Fibroblast of lung (primary cell): Measurements from ENCODE around the gene CCDC8. TPM values are rescaled to one million over a fixed set of nuclear protein-coding genes. Genes with fewer than 3 reads are reported as not detected.
"Not testable (repeated sequence)": the region's sequence is repeated elsewhere in the genome, so short reads cannot be mapped to it uniquely, and the experiment has no call there.

Source experiments
- DNase-seq, 2 donors: peaks; one replicate each; pipeline versions ENCODE4 v3.0.0 to v3.0.0-alpha.2; 2010; ENCODE audit warnings: low read depth in 2 of 2
- H2AFZ ChIP-seq: 2 replicates; pipeline ENCODE4 v1.5.1; 2012; ENCODE audit warnings: low read length, control low read depth, inconsistent platforms
- H3K27ac ChIP-seq: 2 replicates; pipeline ENCODE4 v1.5.1; 2011; ENCODE audit warnings: low read length, control low read depth; ENCODE audit not compliant: insufficient read depth
- H3K27me3 ChIP-seq: 2 replicates; pipeline ENCODE4 v1.5.1; 2011; ENCODE audit warnings: mild to moderate bottlenecking, low read length; ENCODE audit not compliant: control insufficient read depth, insufficient read depth
- H3K36me3 ChIP-seq: 2 replicates; pipeline ENCODE4 v1.5.1; 2011; ENCODE audit warnings: low read length; ENCODE audit not compliant: control insufficient read depth, insufficient read depth
- H3K4me1 ChIP-seq: 2 replicates; pipeline ENCODE4 v1.5.1; 2011; ENCODE audit warnings: low read length; ENCODE audit not compliant: control insufficient read depth, insufficient read depth; ENCODE audit errors: extremely low read depth
- H3K4me2 ChIP-seq: 2 replicates; pipeline ENCODE4 v1.5.1; 2011; ENCODE audit warnings: low read length, control low read depth; ENCODE audit not compliant: insufficient read depth; ENCODE audit errors: extremely low read depth
- H3K4me3 ChIP-seq, 4 experiments: fragments of 200-600 bp in 1 of 4; sonication (generic) in 1 of 4; replicated peaks in 1 of 4; 2 replicates each; pipeline ENCODE4 v1.5.1; 2011 to 2016; ENCODE audit warnings: low read length in 4 of 4, low read depth in 3 of 4, mild to moderate bottlenecking in 3 of 4, control low read depth in 2 of 4, inconsistent platforms in 1 of 4, mixed read lengths in 1 of 4; ENCODE audit not compliant: insufficient read depth in 1 of 4; ENCODE audit errors: control extremely low read depth in 1 of 4
- H3K79me2 ChIP-seq: 2 replicates; pipeline ENCODE4 v1.5.1; 2012; ENCODE audit warnings: mild to moderate bottlenecking, low read length, inconsistent platforms; ENCODE audit not compliant: control insufficient read depth, insufficient read depth
- H3K9ac ChIP-seq: 2 replicates; pipeline ENCODE4 v1.5.1; 2011; ENCODE audit warnings: mild to moderate bottlenecking, low read length, control low read depth; ENCODE audit not compliant: insufficient read depth
- H3K9me3 ChIP-seq: 2 replicates; pipeline ENCODE4 v1.5.1; 2012; ENCODE audit warnings: low read depth, low read length; ENCODE audit not compliant: control insufficient read depth, insufficient read depth
- H4K20me1 ChIP-seq: 2 replicates; pipeline ENCODE4 v1.5.1; 2011; ENCODE audit warnings: low read length; ENCODE audit not compliant: control insufficient read depth, insufficient read depth; ENCODE audit errors: extremely low read depth
- EZH2 ChIP-seq: IDR thresholded peaks from 2 replicates; pipeline ENCODE4 v1.5.1; 2012; ENCODE audit warnings: low read length, control low read depth, mild to moderate bottlenecking; ENCODE audit errors: missing control alignments
- polyA plus RNA-seq, 2 donors: library from polyadenylated mRNA; depleted of rRNA in 1 of 2; stranded (reverse) in 1 of 2; unstranded in 1 of 2; fragments of >200 nt; gene quantifications; 2 replicates each; pipeline ENCODE4 v1.2.1, GENCODE V29; 2011 to 2012; ENCODE audit warnings: missing spikeins in 1 of 2
- total RNA-seq: library from RNA; depleted of rRNA; stranded (reverse); fragments of >200 nt; gene quantifications from 2 replicates; pipeline ENCODE4 v1.2.1, GENCODE V29; 2014
- TF ChIP-seq, protein P1 (sequence below), 2 donors: IDR thresholded peaks in 1 of 2; conservative IDR thresholded peaks in 1 of 2; 1 replicate in 1 of 2; 2 replicates in 1 of 2; pipeline ENCODE4 v1.5.1; 2011 to 2012; ENCODE audit warnings: low read length in 2 of 2, control low read depth in 1 of 2, inconsistent platforms in 1 of 2, low read depth in 1 of 2, mild to moderate bottlenecking in 1 of 2

CCDC8 gene
- total and polyA plus RNA-seq, 2 donors (not counting 1 experiment from before 2014, with no cell fraction given), result 1.9 to 13.4 TPM

GRCh38 chr19:46435009-46435408, 21.6 kb upstream of the CCDC8 start:
- Histone ChIP-seq H3K9me3 (no peaks in the 10 kb centered on the region), H3K4me2 (no peak overlapping the region), H3K4me1 (no peaks in the 10 kb centered on the region), H3K9ac (no peak overlapping the region), H3K36me3 (no peaks in the 10 kb centered on the region), H3K4me3 (no peak overlapping the region), H3K79me2 (no peaks in the 10 kb centered on the region), H2AFZ (no peak overlapping the region), H3K27me3 (no peaks in the 10 kb centered on the region), H4K20me1 (no peaks in the 10 kb centered on the region), H3K27ac (no peak overlapping the region)
- no peak for DNase-seq
- TF ChIP-seq EZH2, result no peak
- TF ChIP-seq, protein P1, sequence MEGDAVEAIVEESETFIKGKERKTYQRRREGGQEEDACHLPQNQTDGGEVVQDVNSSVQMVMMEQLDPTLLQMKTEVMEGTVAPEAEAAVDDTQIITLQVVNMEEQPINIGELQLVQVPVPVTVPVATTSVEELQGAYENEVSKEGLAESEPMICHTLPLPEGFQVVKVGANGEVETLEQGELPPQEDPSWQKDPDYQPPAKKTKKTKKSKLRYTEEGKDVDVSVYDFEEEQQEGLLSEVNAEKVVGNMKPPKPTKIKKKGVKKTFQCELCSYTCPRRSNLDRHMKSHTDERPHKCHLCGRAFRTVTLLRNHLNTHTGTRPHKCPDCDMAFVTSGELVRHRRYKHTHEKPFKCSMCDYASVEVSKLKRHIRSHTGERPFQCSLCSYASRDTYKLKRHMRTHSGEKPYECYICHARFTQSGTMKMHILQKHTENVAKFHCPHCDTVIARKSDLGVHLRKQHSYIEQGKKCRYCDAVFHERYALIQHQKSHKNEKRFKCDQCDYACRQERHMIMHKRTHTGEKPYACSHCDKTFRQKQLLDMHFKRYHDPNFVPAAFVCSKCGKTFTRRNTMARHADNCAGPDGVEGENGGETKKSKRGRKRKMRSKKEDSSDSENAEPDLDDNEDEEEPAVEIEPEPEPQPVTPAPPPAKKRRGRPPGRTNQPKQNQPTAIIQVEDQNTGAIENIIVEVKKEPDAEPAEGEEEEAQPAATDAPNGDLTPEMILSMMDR (conservative IDR thresholded peaks at IDR 0.05 in 1 of 2, IDR thresholded peaks at IDR 0.05 in 1 of 2; ENCODE audit: low read depth in 1 of 2, low read length in 2 of 2), result no peak

GRCh38 chr19:46433470-46433869, 20.1 kb upstream of the CCDC8 start:
- not testable (repeated sequence) for H3K9ac ChIP-seq, H3K27me3 ChIP-seq, H3K4me3 ChIP-seq, H3K4me2 ChIP-seq, H3K27ac ChIP-seq, H4K20me1 ChIP-seq, H3K79me2 ChIP-seq, H3K4me1 ChIP-seq, H3K36me3 ChIP-seq, H2AFZ ChIP-seq, H3K9me3 ChIP-seq, DNase-seq

DNA sequence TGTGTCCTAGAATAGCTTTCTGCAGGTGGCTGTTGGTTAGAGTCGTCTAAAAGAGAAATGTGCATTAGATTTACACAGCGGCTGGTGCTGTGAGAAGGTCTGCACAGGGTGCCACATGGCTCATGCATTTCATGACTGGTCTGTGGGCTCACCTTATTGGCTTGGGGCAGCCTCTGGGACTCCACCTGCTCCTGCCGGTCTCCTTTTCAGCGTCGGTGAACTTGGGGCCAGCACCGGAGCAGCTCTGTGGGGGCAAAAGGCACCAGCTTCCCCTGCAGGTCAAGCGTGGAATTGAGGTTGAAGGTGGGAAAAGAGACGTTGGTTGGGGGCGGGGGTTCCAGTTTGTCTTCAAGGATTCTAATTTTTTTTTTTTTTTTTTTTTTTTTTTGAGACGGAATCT, 18.5 kb upstream of the CCDC8 start:
- Histone ChIP-seq H3K36me3 (no peaks in the 10 kb centered on the region), H3K9ac (no peak overlapping the region), H4K20me1 (no peaks in the 10 kb centered on the region), H3K27ac (no peak overlapping the region), H3K4me1 (no peaks in the 10 kb centered on the region), H3K4me2 (no peak overlapping the region), H3K79me2 (no peaks in the 10 kb centered on the region), H3K4me3 (no peak overlapping the region), H3K27me3 (no peaks in the 10 kb centered on the region), H3K9me3 (no peaks in the 10 kb centered on the region), H2AFZ (no peak overlapping the region)
- TF ChIP-seq EZH2, result no peak
- no peak for DNase-seq

DNA sequence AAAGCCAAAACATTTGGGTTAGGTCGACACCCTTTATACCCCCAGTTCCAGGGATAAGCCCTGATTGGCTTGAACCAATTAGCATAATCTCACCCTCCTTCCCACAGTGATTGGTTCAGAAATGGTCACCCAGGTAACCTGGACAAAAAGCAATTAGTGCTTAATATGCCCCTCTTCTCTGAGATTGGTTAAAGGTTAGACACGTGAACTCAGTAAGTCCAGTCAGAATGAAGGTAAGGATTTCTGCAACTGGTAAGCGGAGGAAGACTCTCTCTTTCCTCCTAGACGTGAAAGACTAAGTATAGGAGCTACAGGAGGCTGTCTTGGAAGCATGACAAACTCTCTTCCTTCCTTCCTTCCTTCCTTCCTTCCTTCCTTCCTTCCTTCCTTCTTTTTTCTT, 16.6 kb upstream of the CCDC8 start:
- Histone ChIP-seq H3K79me2 (no peaks in the 10 kb centered on the region), H3K27me3 (no peaks in the 10 kb centered on the region), H3K4me3 (no peak overlapping the region), H3K36me3 (no peaks in the 10 kb centered on the region), H3K27ac (no peak overlapping the region), H3K9me3 (no peaks in the 10 kb centered on the region), H2AFZ (no peak overlapping the region), H3K4me2 (no peak overlapping the region), H3K9ac (no peak overlapping the region), H4K20me1 (no peaks in the 10 kb centered on the region), H3K4me1 (peaks cover 3% of the 10 kb centered on the region)
- TF ChIP-seq EZH2, result no peak
- TF ChIP-seq, protein P1 (conservative IDR thresholded peaks at IDR 0.05 in 1 of 2, IDR thresholded peaks at IDR 0.05 in 1 of 2; ENCODE audit: low read depth in 1 of 2, low read length in 2 of 2), result no peak
- no peak for DNase-seq
